ENCODE results near the gene LRRC7. TPM values are rescaled to one million over a fixed set of nuclear protein-coding genes. Genes with fewer than 3 reads are reported as not detected.

Gene LRRC7
- total and polyA plus RNA-seq, 2 experiments from 2014 or later = 0.99 to 1.8 TPM

GRCh38 chr1:69930396-69930795 lies 362.7 kb downstream of the LRRC7 start:
- TF ChIP-seq EZH2 (IDR thresholded peaks at IDR 0.05; ENCODE audit: borderline replicate concordance) (no peak), CTCF (IDR thresholded peaks at IDR 0.05; ENCODE audit: poor library complexity) (no peak)
- Histone ChIP-seq H3K27ac (no peak overlapping the region), H3K79me2 (no peaks in the 10 kb centered on the region), H2AFZ (no peak overlapping the region), H3K4me3 (no peak overlapping the region), H3K9me3 (ENCODE audit: low read depth) (no peaks in the 10 kb centered on the region), H3K36me3 (replicated peaks; ENCODE audit: insufficient read depth, low read depth) (no peaks in the 10 kb centered on the region), H4K20me1 (ENCODE audit: insufficient read depth, poor library complexity, severe bottlenecking) (no peaks in the 10 kb centered on the region), H3K4me2 (no peak overlapping the region), H3K27me3 (no peaks in the 10 kb centered on the region), H3K9me2 (replicated peaks; ENCODE audit: insufficient read depth) (no peaks in the 10 kb centered on the region), H3K4me1 (ENCODE audit: insufficient read depth) (no peaks in the 10 kb centered on the region)
- DNase-seq (ENCODE audit: low spot score) = no peak
- WGBS (ENCODE audit: low lambda C conversion rate, missing lambda C conversion rate) = 90% methylated on average over 2 of the region's 2 CpGs

GRCh38 chr1:69932760-69933159 lies 365.0 kb downstream of the LRRC7 start:
- Histone ChIP-seq H3K27ac (no peak overlapping the region), H3K36me3 (replicated peaks; ENCODE audit: insufficient read depth, low read depth) (no peaks in the 10 kb centered on the region), H4K20me1 (ENCODE audit: insufficient read depth, poor library complexity, severe bottlenecking) (no peaks in the 10 kb centered on the region), H3K4me2 (no peak overlapping the region), H3K9me3 (ENCODE audit: low read depth) (no peaks in the 10 kb centered on the region), H3K9me2 (replicated peaks; ENCODE audit: insufficient read depth) (no peaks in the 10 kb centered on the region), H3K4me1 (ENCODE audit: insufficient read depth) (no peaks in the 10 kb centered on the region), H3K27me3 (no peaks in the 10 kb centered on the region), H3K79me2 (no peaks in the 10 kb centered on the region), H2AFZ (no peak overlapping the region), H3K4me3 (no peak overlapping the region)
- TF ChIP-seq EZH2 (IDR thresholded peaks at IDR 0.05; ENCODE audit: borderline replicate concordance) = no peak
- TF ChIP-seq EZH2phosphoT487 (IDR thresholded peaks at IDR 0.05; ENCODE audit: low read depth, severe bottlenecking, unreplicated experiment) = no peak
- TF ChIP-seq CTCF (IDR thresholded peaks at IDR 0.05; ENCODE audit: poor library complexity) = no peak
- no peak for DNase-seq (ENCODE audit: low spot score)
- 80% methylated on average over 3 of the region's 3 CpGs for WGBS (ENCODE audit: low lambda C conversion rate, missing lambda C conversion rate)

- Histone ChIP-seq H3K4me3 (no peak overlapping the region), H3K9me2 (replicated peaks; ENCODE audit: insufficient read depth) (no peaks in the 10 kb centered on the region), H3K9me3 (ENCODE audit: low read depth) (no peaks in the 10 kb centered on the region), H3K27ac (no peak overlapping the region), H4K20me1 (ENCODE audit: insufficient read depth, poor library complexity, severe bottlenecking) (no peaks in the 10 kb centered on the region), H3K4me1 (ENCODE audit: insufficient read depth) (no peaks in the 10 kb centered on the region), H3K27me3 (no peaks in the 10 kb centered on the region), H3K36me3 (replicated peaks; ENCODE audit: insufficient read depth, low read depth) (no peaks in the 10 kb centered on the region), H3K79me2 (no peaks in the 10 kb centered on the region), H2AFZ (no peak overlapping the region), H3K4me2 (no peak overlapping the region)
- no peak for DNase-seq (ENCODE audit: low spot score)
- 91% methylated on average over 6 of the region's 6 CpGs for WGBS (ENCODE audit: low lambda C conversion rate, missing lambda C conversion rate)
- TF ChIP-seq CTCF (IDR thresholded peaks at IDR 0.05; ENCODE audit: poor library complexity) (no peak), EZH2phosphoT487 (IDR thresholded peaks at IDR 0.05; ENCODE audit: low read depth, severe bottlenecking, unreplicated experiment) (no peak), EZH2 (IDR thresholded peaks at IDR 0.05; ENCODE audit: borderline replicate concordance) (no peak)
These were observed 372.5 kb downstream of the LRRC7 start for GRCh38 chr1:69940231-69940630.

GRCh38 chr1:69940816-69941215 lies 373.1 kb downstream of the LRRC7 start:
- Histone ChIP-seq H3K36me3 (replicated peaks; ENCODE audit: insufficient read depth, low read depth) (no peaks in the 10 kb centered on the region), H3K4me2 (no peak overlapping the region), H3K4me1 (ENCODE audit: insufficient read depth) (no peaks in the 10 kb centered on the region), H3K9me3 (ENCODE audit: low read depth) (no peaks in the 10 kb centered on the region), H3K27me3 (no peaks in the 10 kb centered on the region), H3K79me2 (no peaks in the 10 kb centered on the region), H2AFZ (no peak overlapping the region), H4K20me1 (ENCODE audit: insufficient read depth, poor library complexity, severe bottlenecking) (no peaks in the 10 kb centered on the region), H3K4me3 (no peak overlapping the region), H3K9me2 (replicated peaks; ENCODE audit: insufficient read depth) (no peaks in the 10 kb centered on the region), H3K27ac (no peak overlapping the region)
- 84% methylated on average over 3 of the region's 3 CpGs for WGBS (ENCODE audit: low lambda C conversion rate, missing lambda C conversion rate)
- TF ChIP-seq EZH2 (IDR thresholded peaks at IDR 0.05; ENCODE audit: borderline replicate concordance) (no peak), CTCF (IDR thresholded peaks at IDR 0.05; ENCODE audit: poor library complexity) (no peak), EZH2phosphoT487 (IDR thresholded peaks at IDR 0.05; ENCODE audit: low read depth, severe bottlenecking, unreplicated experiment) (no peak)
- DNase-seq (ENCODE audit: low spot score) = no peak
